GM13976 (cell line): ENCODE results near the gene PTPRG.

Experiments used
- DNase-seq: peaks from one replicate; pipeline ENCODE4 v3.0.0; 2012; ENCODE audit warnings: low spot score
- in situ Hi-C: fragments of 300-500 bp; cut with MboI; formaldehyde crosslinking; loops from one replicate; pipeline ENCODE4 v1.12.0; 2022; ENCODE audit warnings: low sequenced_read_pairs, mixed read lengths, inconsistent platforms; ENCODE audit not compliant: unreplicated experiment
- TF ChIP-seq, protein P1 (sequence below): IDR thresholded peaks from 2 replicates; pipeline ENCODE4 v1.5.1; 2012; ENCODE audit warnings: borderline replicate concordance, mild to moderate bottlenecking; ENCODE audit not compliant: insufficient read depth; ENCODE audit errors: extremely low read depth, missing control alignments, control extremely low read depth

Gene PTPRG

DNA sequence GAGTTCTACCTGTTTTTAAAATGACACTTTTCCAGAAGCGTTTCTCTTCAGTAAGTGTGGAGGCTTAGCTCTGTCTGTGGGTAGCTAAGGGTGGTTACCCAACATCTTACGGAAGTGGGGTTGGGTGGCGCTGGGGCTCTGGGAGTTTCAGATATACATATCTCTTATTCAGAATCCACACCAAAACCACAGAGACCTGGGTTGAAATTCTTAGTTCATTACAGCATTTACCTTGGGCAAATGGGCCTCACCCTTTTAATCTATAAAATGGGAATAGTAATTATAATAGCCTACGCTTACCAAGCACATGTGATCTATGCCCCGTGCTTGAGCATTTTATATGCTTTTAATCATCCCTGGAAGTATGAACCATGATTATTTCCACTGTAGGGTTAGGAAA, 9.4 kb downstream of the PTPRG start:
- in situ Hi-C loops: no loop called here
- no peak for DNase-seq
- TF ChIP-seq, protein P1, sequence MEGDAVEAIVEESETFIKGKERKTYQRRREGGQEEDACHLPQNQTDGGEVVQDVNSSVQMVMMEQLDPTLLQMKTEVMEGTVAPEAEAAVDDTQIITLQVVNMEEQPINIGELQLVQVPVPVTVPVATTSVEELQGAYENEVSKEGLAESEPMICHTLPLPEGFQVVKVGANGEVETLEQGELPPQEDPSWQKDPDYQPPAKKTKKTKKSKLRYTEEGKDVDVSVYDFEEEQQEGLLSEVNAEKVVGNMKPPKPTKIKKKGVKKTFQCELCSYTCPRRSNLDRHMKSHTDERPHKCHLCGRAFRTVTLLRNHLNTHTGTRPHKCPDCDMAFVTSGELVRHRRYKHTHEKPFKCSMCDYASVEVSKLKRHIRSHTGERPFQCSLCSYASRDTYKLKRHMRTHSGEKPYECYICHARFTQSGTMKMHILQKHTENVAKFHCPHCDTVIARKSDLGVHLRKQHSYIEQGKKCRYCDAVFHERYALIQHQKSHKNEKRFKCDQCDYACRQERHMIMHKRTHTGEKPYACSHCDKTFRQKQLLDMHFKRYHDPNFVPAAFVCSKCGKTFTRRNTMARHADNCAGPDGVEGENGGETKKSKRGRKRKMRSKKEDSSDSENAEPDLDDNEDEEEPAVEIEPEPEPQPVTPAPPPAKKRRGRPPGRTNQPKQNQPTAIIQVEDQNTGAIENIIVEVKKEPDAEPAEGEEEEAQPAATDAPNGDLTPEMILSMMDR: no peak

DNA sequence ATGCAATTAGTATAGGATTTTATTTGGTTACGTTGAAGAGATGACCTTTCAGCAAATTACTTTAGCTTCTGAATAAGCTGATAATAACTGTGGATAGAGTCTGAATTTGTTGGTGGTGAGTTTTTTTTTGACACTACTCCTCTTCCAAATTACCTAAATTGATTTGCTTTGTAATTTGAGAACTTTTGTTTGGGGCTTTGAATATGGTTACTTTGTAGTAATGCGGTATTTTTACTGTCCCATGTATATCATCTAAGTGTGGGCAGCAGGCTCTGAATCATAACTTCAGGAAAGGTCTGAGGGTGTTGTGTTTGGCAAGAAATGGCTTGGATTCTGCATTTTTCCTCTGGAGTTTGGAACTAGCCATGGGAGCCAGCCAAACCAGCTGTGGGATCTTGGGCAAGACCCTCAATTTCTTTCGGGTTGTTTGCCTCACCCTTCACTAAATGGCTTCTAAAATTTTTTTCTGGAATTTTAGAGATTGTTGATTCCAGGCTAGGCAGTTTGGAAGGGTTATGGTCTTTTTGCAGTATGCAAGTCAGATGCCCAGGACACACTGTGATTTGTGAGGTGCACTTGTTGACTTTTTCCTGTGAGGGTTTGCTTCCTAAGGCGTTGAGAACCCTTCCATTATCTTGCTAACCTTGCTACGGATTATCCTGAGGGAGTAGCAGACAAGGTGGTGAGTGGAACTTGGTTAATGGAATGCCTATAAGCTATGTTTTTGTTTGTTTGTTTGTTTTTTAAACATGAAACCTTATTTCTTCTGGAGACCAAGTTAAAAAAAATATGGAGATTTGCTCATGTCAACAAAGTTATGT, 10.4 kb downstream of the PTPRG start:
- in situ Hi-C loops: no loop called here
- TF ChIP-seq, protein P1: no peak
- DNase-seq: no peak

DNA sequence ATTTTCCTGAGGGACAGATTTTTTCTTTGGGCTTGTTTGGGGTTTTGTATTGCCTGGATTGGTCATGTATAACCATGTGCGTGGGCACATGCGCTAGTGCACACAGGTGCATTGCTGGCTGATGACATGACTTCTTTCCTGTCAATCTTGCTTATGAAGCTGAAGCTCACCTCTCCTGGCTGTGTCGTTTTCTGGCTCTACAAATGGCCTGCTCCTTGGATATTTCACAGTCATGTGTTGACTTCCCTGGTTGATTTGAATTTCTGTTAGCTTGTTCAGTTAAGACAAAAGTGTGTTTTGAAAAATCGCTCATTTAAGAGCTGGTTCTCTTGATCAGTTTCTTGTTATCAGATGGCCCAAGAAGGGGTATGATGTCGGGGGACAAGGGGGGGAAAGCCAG, 11.5 kb downstream of the PTPRG start:
- no peak for DNase-seq
- in situ Hi-C loops: no loop called here
- TF ChIP-seq, protein P1: no peak

DNA sequence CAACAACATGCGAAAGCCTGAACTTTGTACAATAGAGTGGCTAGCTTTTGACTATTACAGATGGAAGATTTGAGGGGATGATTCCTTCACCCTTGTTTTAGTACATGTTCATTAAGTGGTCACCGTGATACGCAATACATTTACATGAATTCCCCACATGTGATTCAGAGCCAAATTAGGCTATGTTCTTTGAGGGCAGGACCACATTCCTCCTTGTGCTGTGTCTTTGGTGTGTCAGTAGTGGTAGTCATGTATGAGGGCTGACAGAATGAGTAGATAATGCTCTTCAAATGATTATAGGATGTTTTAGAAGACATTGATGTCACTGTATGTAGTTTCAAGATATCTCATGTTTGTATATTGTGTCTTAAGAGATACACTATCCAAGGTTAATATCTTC, 12.1 kb downstream of the PTPRG start:
- DNase-seq: no peak
- TF ChIP-seq, protein P1: no peak
- in situ Hi-C loops: no loop called here

DNA sequence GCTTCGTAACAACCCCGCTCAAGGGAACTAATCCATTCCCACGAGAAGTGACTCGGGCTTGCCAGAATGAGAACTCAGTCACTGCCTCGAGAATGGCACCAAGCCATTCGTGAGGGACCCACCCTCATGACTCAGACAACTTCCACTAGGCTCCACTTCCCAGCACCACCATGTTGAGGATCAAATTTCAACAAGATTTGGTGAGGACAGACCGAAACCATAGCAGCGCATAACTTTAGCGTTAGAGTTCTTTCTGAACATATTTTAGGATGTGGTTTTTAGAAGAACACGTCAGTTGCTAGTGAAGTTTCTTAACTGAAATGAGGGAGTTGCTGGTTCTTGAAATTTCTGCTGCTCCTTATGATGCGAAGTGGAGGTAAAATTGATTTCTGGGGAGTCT, 13.5 kb downstream of the PTPRG start:
- no peak for DNase-seq
- in situ Hi-C loops: no loop called here
- TF ChIP-seq, protein P1: no peak

DNA sequence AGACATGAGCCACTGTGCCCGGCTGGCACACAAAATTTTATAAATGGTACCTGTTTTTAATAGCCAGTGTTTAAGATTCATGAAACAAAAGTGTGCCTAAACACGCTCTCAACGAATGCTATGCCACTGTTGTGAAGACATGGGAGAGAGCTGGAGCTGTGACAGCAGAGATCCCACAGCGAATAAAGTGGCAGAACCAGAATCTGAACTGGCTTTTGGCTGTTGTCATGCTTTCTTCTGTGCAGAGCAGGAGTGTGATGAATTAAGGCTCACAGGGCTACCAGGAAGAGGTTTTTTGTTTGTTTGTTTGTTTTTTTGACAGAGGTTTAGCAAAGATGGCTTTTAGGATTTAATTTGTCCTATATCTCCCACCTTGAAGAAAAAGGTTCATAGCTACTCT, 14.5 kb downstream of the PTPRG start:
- in situ Hi-C loops: no loop called here
- DNase-seq: no peak
- TF ChIP-seq, protein P1: no peak

DNA sequence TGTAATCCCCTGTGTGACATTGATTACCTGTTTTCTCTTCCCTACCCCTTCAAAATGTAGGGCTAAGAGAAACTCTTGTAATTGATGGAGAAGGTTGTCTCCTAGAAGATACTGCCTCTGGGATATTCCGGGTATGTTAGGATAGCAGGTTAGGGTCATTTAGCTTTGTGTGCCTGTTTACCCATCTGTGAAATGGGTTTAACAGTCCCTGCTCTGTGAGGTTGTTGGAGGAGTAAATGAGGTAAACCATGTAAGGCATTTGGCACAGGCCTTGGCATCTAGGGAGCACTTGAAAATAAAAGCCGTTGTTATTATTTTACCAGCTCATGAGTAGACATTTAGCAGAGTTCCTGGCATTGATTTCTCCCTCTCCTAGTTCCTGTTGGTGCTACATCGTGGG, 16.4 kb downstream of the PTPRG start:
- in situ Hi-C loops: no loop called here
- TF ChIP-seq, protein P1: no peak
- DNase-seq: no peak
